Measurements from ENCODE around the gene SNX14.

SNX14 gene

DNA sequence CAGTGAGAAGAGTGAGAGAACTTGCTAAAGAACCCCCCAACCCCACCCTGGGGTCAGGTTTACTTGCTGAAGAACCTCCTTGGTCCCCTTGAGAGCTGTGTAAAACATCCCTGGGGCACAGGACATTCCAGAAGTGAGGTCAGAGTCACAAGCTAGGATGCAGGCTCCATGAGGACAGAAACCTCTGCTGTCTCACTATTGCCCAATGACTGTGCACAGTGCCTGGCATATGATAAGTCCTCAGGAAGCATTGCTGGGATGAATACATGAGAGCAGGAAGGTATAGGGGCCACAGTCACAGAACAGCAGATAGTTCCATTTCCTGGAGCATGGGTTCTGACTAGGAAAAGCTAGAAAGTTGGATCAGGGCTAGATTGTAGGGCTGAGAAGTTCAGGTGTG is 125.3 kb downstream of the SNX14 start:
- no peak for DNase-seq (ENCODE audit: low spot score)
- TF ChIP-seq, protein P1, sequence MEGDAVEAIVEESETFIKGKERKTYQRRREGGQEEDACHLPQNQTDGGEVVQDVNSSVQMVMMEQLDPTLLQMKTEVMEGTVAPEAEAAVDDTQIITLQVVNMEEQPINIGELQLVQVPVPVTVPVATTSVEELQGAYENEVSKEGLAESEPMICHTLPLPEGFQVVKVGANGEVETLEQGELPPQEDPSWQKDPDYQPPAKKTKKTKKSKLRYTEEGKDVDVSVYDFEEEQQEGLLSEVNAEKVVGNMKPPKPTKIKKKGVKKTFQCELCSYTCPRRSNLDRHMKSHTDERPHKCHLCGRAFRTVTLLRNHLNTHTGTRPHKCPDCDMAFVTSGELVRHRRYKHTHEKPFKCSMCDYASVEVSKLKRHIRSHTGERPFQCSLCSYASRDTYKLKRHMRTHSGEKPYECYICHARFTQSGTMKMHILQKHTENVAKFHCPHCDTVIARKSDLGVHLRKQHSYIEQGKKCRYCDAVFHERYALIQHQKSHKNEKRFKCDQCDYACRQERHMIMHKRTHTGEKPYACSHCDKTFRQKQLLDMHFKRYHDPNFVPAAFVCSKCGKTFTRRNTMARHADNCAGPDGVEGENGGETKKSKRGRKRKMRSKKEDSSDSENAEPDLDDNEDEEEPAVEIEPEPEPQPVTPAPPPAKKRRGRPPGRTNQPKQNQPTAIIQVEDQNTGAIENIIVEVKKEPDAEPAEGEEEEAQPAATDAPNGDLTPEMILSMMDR (IDR thresholded peaks at IDR 0.05; ENCODE audit: extremely low read depth, insufficient read depth, missing control alignments): no peak
- in situ Hi-C loops (cut with MboI; ENCODE audit: low pct_unique_long_range_greater_than_20kb, low sequenced_read_pairs, unreplicated experiment): no loop called here

DNA sequence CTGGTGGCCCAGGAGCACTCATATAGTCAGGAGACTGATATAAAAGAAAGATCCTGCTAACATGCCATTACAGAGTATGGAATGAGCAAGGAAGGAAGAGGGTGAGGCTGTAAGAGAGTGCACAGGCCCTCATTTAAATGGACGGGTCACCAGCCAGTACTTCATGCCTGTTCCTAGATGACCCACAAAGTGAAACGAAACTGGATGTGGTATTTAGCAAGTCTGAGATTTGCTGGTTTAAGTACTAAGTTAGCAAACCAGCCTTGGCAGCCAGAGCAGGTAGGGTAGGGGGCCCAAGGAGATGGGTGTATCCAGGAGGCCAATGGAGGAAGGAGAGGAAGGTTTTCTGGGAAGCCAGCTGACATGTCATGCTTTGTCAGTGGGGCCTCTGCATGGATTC is 127.9 kb downstream of the SNX14 start:
- TF ChIP-seq, protein P1 (IDR thresholded peaks at IDR 0.05; ENCODE audit: extremely low read depth, insufficient read depth, missing control alignments): no peak
- in situ Hi-C loops (cut with MboI; ENCODE audit: low pct_unique_long_range_greater_than_20kb, low sequenced_read_pairs, unreplicated experiment): no loop called here
- DNase-seq (ENCODE audit: low spot score): no peak

DNA sequence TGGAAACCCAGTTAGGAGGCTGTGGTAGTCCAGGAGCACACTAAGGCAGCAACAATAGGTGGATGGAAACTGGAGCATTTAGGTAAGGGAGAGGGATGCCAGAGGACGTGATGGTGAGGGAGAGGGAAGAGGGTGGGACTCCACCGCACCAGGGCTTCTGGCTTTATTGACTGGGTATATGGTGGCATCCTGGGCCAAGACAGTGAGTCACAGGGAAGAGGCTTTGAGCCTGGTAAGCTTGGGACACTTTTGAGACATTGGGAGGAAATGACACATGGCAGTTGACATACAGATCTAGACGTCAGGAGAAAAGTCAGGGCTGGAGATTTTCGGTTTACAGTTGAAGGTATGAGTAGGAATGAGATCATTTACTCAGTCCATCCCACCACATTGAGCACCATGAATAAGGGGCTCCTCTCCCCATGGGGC is 128.9 kb downstream of the SNX14 start:
- no peak for DNase-seq (ENCODE audit: low spot score)
- in situ Hi-C loops (cut with MboI; ENCODE audit: low pct_unique_long_range_greater_than_20kb, low sequenced_read_pairs, unreplicated experiment): no loop called here
- TF ChIP-seq, protein P1 (IDR thresholded peaks at IDR 0.05; ENCODE audit: extremely low read depth, insufficient read depth, missing control alignments): no peak

DNA sequence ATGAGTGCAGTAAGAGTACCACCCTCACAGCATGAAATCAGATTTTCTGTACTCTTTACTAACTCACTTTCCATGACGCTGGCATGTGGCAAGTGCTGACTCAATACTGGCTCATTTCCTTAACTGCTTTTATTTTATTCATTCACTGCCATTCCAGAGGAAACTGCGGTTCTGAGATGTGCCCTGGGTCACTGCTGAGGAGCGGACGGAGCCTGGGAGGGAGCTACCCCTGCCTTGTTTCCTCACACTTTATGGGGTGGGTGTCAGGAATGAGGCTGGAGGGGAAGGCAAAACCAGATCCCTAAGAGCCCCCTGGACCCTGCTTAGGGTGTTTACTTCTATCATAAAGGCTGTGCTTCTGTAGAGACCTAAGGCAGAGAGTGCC is 129.4 kb downstream of the SNX14 start:
- TF ChIP-seq, protein P1 (IDR thresholded peaks at IDR 0.05; ENCODE audit: extremely low read depth, insufficient read depth, missing control alignments): no peak
- in situ Hi-C loops (cut with MboI; ENCODE audit: low pct_unique_long_range_greater_than_20kb, low sequenced_read_pairs, unreplicated experiment): no loop called here
- no peak for DNase-seq (ENCODE audit: low spot score)

DNA sequence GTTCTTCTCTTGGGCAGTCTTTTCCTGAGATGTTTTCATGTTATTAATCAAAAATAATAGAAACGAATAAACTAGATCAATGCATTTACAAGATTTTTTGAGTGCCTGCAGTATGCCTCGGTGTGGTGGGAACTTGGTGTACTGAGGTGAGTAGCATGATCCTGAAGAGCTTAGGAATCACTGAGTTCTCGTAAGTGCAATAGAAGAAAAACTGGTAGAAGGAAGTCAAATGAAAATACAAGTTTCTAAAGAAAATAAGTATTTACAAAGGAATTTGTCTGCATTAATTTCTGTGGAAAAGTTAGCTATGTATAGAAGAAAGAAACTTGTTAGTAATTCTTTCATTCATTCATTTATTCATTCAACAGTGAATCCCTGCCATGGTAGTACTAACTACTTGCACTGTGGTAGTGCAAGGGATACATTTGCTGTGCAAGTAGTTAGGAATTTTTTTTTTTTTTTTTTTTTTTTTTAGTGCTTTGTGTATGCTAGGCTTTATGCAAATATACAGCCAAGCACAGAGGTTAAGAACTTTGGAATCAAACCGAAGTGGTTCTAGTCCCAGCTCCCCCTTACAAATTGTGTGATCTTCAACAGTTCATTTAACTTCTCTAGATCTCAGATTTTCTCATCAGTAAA is 129.9 kb downstream of the SNX14 start:
- DNase-seq (ENCODE audit: low spot score): no peak
- TF ChIP-seq, protein P1 (IDR thresholded peaks at IDR 0.05; ENCODE audit: extremely low read depth, insufficient read depth, missing control alignments): no peak
- in situ Hi-C loops (cut with MboI; ENCODE audit: low pct_unique_long_range_greater_than_20kb, low sequenced_read_pairs, unreplicated experiment): no loop called here

DNA sequence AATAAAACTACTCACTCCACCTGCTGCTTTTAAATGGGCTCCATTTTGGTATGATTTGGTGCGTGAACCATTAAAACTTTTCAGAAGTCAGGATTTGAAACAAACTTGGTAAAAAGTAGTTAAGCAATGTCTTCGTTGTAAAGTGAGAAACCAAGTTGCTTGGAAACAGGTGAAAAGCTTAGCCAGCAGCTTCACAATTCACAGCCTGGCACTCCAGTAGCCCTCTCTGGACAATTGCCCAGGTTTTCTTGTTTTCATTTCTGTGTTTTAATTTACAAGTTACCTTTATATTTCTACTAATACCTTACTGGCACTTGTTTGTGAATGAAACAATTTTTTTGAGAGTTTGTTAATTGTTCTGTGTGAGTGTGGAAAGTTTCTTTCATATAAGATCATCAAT is 131.0 kb downstream of the SNX14 start:
- TF ChIP-seq, protein P1 (IDR thresholded peaks at IDR 0.05; ENCODE audit: extremely low read depth, insufficient read depth, missing control alignments): no peak
- DNase-seq (ENCODE audit: low spot score): no peak
- in situ Hi-C loops (cut with MboI; ENCODE audit: low pct_unique_long_range_greater_than_20kb, low sequenced_read_pairs, unreplicated experiment): no loop called here

Measured in GM13977 (cell line).